Nephron (organoid): ENCODE measurements around the gene CHRNA1.

ENCODE experiments used
- H3K27ac Mint-ChIP-seq, 3 experiments: 2 replicates each; pipeline ENCODE4 v1.8.0; 2020; ENCODE audit warnings: mixed read lengths in 3 of 3, mild to moderate bottlenecking in 2 of 3, moderate library complexity in 1 of 3
- H3K27me3 Mint-ChIP-seq: 2 replicates; pipeline ENCODE4 v1.8.0; 2021; ENCODE audit warnings: low read depth, mild to moderate bottlenecking, moderate library complexity, mixed read lengths
- H3K36me3 Mint-ChIP-seq: 2 replicates; pipeline ENCODE4 v1.8.0; 2020; ENCODE audit warnings: low read depth, mixed read lengths
- H3K4me1 Mint-ChIP-seq: 2 replicates; pipeline ENCODE4 v1.8.0; 2020; ENCODE audit warnings: mixed read lengths
- H3K4me3 Mint-ChIP-seq, 3 experiments: 2 replicates each; pipeline ENCODE4 v1.8.0; 2020; ENCODE audit warnings: mild to moderate bottlenecking in 3 of 3, mixed read lengths in 3 of 3, moderate library complexity in 2 of 3
- H3K9me3 Mint-ChIP-seq: 2 replicates; pipeline ENCODE4 v1.8.0; 2020; ENCODE audit warnings: mixed read lengths
- CTCF ChIP-seq, 3 experiments: fragments of 200-600 bp; sonication (generic); IDR thresholded peaks; one replicate each; pipeline ENCODE4 v1.5.0; 2021; ENCODE audit warnings: antibody characterized with exemption in 3 of 3; ENCODE audit not compliant: unreplicated experiment in 3 of 3

Gene CHRNA1

GRCh38 chr2:174729797-174730697, 34.2 kb downstream of the CHRNA1 start:
- TF ChIP-seq CTCF (IDR thresholded peaks at IDR 0.05; ENCODE audit: unreplicated experiment in 3 of 3) = no peak
- Mint-ChIP-seq H3K36me3 (no peaks in the 10 kb centered on the region), H3K4me3 (no peak overlapping the region), H3K27me3 (peaks cover 6% of the 10 kb centered on the region), H3K9me3 (no peaks in the 10 kb centered on the region), H3K4me1 (no peaks in the 10 kb centered on the region), H3K27ac (no peak overlapping the region)

GRCh38 chr2:174728096-174728495, 36.2 kb downstream of the CHRNA1 start:
- no peak overlapping the region for H3K27ac Mint-ChIP-seq
- H3K36me3 Mint-ChIP-seq = no peaks in the 10 kb centered on the region
- no peak overlapping the region for H3K4me3 Mint-ChIP-seq
- no peak for TF ChIP-seq CTCF (IDR thresholded peaks at IDR 0.05; ENCODE audit: unreplicated experiment in 3 of 3)
- no peaks in the 10 kb centered on the region for H3K4me1 Mint-ChIP-seq
- H3K9me3 Mint-ChIP-seq = peaks cover 2% of the 10 kb centered on the region
- H3K27me3 Mint-ChIP-seq = peaks cover 3% of the 10 kb centered on the region

GRCh38 chr2:174726212-174726611, 38.1 kb downstream of the CHRNA1 start:
- peaks cover 6% of the 10 kb centered on the region for H3K9me3 Mint-ChIP-seq
- H3K27ac Mint-ChIP-seq = no peak overlapping the region
- peaks cover 3% of the 10 kb centered on the region for H3K27me3 Mint-ChIP-seq
- no peak overlapping the region for H3K4me3 Mint-ChIP-seq
- TF ChIP-seq CTCF (IDR thresholded peaks at IDR 0.05; ENCODE audit: unreplicated experiment in 3 of 3) = no peak
- H3K36me3 Mint-ChIP-seq = peaks cover 1% of the 10 kb centered on the region
- H3K4me1 Mint-ChIP-seq = no peaks in the 10 kb centered on the region

DNA sequence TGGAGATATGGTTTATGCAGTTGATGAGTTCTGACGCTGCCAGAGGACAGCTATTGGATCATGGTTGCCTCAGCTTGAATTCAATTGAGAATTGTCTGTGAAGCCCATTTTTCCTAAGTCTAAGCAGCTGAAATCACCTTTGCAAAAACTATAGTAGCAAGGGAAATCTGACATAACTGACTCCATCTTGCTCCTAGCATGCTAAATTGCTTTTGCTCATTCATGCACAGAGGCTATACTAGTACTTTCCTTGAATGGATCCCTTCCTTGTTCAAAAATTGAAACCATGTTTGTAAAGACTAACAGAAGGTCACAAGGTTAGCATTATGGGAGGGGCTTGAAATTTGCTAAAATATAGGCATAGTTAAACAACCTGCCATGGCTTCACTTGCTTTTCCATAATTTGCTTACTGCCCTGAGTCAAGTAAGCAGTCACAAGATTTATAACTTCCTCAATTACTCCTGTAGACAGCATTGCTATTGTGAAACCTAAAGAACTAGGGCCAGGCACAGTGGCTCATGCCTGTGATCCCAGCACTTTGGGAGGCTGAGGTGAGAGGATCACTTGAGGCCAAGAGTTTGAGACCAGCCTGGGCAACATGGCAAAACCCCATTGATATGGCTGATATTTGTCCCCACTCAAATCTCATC, 41.2 kb downstream of the CHRNA1 start:
- no peaks in the 10 kb centered on the region for H3K4me1 Mint-ChIP-seq
- H3K36me3 Mint-ChIP-seq = peaks cover 4% of the 10 kb centered on the region
- H3K27ac Mint-ChIP-seq = no peak overlapping the region
- peaks cover 3% of the 10 kb centered on the region for H3K27me3 Mint-ChIP-seq
- no peak for TF ChIP-seq CTCF (IDR thresholded peaks at IDR 0.05; ENCODE audit: unreplicated experiment in 3 of 3)
- H3K9me3 Mint-ChIP-seq = peaks cover 9% of the 10 kb centered on the region
- H3K4me3 Mint-ChIP-seq = no peak overlapping the region

- no peak overlapping the region for H3K27ac Mint-ChIP-seq
- no peak for TF ChIP-seq CTCF (IDR thresholded peaks at IDR 0.05; ENCODE audit: unreplicated experiment in 3 of 3)
- no peak overlapping the region for H3K4me3 Mint-ChIP-seq
- peaks cover 11% of the 10 kb centered on the region for H3K9me3 Mint-ChIP-seq
- H3K27me3 Mint-ChIP-seq = no peaks in the 10 kb centered on the region
- H3K36me3 Mint-ChIP-seq = peaks cover 4% of the 10 kb centered on the region
- H3K4me1 Mint-ChIP-seq = no peaks in the 10 kb centered on the region
Observed at GRCh38 chr2:174719016-174719415, 45.3 kb downstream of the CHRNA1 start.
